Kidney epithelial cell (primary cell): Measurements from ENCODE around the gene TMEM132D. TPM values are rescaled to one million over a fixed set of nuclear protein-coding genes. Genes with fewer than 3 reads are reported as not detected.

Experiments used
- DNase-seq: peaks from one replicate; pipeline ENCODE4 v3.0.0-alpha.2; 2010; ENCODE audit warnings: low read depth
- H3K27me3 ChIP-seq: 2 replicates; pipeline ENCODE4 v1.6.0; 2011; ENCODE audit warnings: low read length; ENCODE audit not compliant: control insufficient read depth, insufficient read depth
- H3K36me3 ChIP-seq: 2 replicates; pipeline ENCODE4 v1.5.1; 2011; ENCODE audit warnings: low read length; ENCODE audit not compliant: control insufficient read depth, insufficient read depth
- H3K4me3 ChIP-seq: 2 replicates; pipeline ENCODE4 v1.5.1; 2011; ENCODE audit warnings: low read depth, mild to moderate bottlenecking, control low read depth, low read length
- total RNA-seq: library from RNA; depleted of rRNA; stranded (reverse); fragments of >200 nt; gene quantifications from 2 replicates; pipeline ENCODE4 v1.2.3, GENCODE V29; 2015
- TF ChIP-seq, protein P1 (sequence below): IDR thresholded peaks from 2 replicates; pipeline ENCODE4 v1.5.1; 2011; ENCODE audit warnings: mild to moderate bottlenecking, moderate library complexity, low read length, control low read depth, inconsistent platforms; ENCODE audit not compliant: insufficient read depth, poor library complexity, severe bottlenecking

Gene TMEM132D
- total RNA-seq, 1 donor from 2014 or later = 6.4 TPM

GRCh38 chr12:129532707-129533499, 370.9 kb downstream of the TMEM132D start:
- TF ChIP-seq, protein P1, sequence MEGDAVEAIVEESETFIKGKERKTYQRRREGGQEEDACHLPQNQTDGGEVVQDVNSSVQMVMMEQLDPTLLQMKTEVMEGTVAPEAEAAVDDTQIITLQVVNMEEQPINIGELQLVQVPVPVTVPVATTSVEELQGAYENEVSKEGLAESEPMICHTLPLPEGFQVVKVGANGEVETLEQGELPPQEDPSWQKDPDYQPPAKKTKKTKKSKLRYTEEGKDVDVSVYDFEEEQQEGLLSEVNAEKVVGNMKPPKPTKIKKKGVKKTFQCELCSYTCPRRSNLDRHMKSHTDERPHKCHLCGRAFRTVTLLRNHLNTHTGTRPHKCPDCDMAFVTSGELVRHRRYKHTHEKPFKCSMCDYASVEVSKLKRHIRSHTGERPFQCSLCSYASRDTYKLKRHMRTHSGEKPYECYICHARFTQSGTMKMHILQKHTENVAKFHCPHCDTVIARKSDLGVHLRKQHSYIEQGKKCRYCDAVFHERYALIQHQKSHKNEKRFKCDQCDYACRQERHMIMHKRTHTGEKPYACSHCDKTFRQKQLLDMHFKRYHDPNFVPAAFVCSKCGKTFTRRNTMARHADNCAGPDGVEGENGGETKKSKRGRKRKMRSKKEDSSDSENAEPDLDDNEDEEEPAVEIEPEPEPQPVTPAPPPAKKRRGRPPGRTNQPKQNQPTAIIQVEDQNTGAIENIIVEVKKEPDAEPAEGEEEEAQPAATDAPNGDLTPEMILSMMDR = no peak
- Histone ChIP-seq H3K4me3 (no peak overlapping the region), H3K36me3 (no peaks in the 10 kb centered on the region), H3K27me3 (no peaks in the 10 kb centered on the region)
- DNase-seq = no peak

DNA sequence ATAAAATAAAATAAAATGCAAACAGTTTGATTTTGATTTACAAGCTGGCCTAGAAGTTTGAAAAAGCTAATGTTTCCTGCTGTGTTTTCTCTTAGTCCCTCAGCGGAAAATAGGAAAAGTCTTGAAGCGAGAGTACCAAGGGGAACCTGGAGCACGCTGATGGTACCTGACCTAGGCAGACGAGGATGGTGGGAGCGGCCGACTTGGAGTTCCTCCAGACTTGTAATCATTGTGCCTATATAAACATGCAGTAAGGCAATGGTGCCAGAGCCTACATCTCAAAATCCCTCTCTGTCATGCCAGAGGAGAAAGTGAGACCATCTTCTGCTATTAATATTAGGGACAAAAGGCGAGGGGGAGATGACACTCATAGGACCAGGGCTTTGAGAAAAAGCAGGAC, 371.7 kb downstream of the TMEM132D start:
- H3K27me3 ChIP-seq = no peaks in the 10 kb centered on the region
- TF ChIP-seq, protein P1 = no peak
- no peak overlapping the region for H3K4me3 ChIP-seq
- no peaks in the 10 kb centered on the region for H3K36me3 ChIP-seq
- DNase-seq = no peak

GRCh38 chr12:129530984-129531383, 372.8 kb downstream of the TMEM132D start:
- TF ChIP-seq, protein P1 = no peak
- Histone ChIP-seq H3K4me3 (no peak overlapping the region), H3K27me3 (no peaks in the 10 kb centered on the region), H3K36me3 (no peaks in the 10 kb centered on the region)
- DNase-seq = peak; percentile 37

DNA sequence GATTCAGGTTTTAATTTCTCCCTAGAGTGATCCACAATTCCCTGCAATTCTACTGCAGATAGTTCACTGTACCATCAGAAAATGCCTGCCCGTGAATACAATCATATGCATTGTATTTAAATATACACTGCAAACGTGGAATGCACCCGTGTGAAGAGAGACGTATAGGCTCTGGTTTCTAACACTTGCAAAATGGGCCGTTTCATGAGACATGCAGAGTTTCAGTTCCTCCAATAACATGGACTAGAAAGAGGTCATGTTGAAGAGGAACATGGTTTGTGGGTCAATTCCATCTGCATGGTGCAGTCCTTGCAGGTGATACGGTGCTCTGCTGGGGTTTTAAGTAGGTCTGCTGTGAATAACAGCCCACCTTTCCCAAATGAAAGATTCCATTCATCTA, 373.3 kb downstream of the TMEM132D start:
- no peaks in the 10 kb centered on the region for H3K27me3 ChIP-seq
- H3K36me3 ChIP-seq = no peaks in the 10 kb centered on the region
- TF ChIP-seq, protein P1 = no peak
- H3K4me3 ChIP-seq = no peak overlapping the region
- no peak for DNase-seq

DNA sequence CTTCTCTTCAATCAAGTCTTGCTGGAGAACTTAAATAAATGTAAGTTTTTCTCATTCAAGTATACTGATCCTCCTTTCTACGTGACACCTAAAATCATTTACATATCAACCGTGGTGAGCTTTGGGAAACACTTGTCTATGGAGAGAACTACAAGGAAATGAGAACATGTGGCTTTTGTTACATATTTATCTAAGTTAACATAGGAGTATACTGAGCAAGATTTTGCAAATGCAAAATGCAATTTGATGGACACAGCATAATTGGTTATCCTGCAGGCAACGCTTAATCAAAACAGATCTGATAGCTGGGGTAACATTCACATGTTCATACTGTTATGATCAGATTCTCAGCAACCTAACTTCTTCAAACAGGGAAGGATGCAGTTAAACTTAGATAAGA, 376.3 kb downstream of the TMEM132D start:
- H3K36me3 ChIP-seq = no peaks in the 10 kb centered on the region
- H3K27me3 ChIP-seq = no peaks in the 10 kb centered on the region
- no peak for DNase-seq
- no peak overlapping the region for H3K4me3 ChIP-seq
- TF ChIP-seq, protein P1 = no peak

GRCh38 chr12:129523621-129524020, 380.2 kb downstream of the TMEM132D start:
- TF ChIP-seq, protein P1 = no peak
- Histone ChIP-seq H3K36me3 (no peaks in the 10 kb centered on the region), H3K4me3 (no peak overlapping the region), H3K27me3 (no peaks in the 10 kb centered on the region)
- DNase-seq = no peak
